HepG2 (cell line): ENCODE results near the gene MED10. TPM values are rescaled to one million over a fixed set of nuclear protein-coding genes. Genes with fewer than 3 reads are reported as not detected.

Experiments used
- ATAC-seq: fragments of 200-7000 bp; cut with Tn5 transposase; 3 replicates; pipeline ENCODE4 v1.9.1; 2020; ENCODE audit warnings: mild to moderate bottlenecking, moderate library complexity
- BruUV-seq: library from RNA; stranded (reverse); fragments of 400-500 nt; replicated peaks from 2 replicates; lab custom pipeline; 2021; lab: Mats Ljungman, UMichigan
- CTCF ChIA-PET: fragments of 300-600 bp; formaldehyde crosslinking; extraction: SDS; loops from one replicate; lab custom pipeline; 2021; ENCODE audit warnings: low total read pairs, inconsistent platforms, low intra/inter-chr PET ratio; lab: Yijun Ruan, JAX
- POLR2A ChIA-PET: fragments of 350-600 bp; sonication (Branson Sonifier 250); formaldehyde crosslinking; loops from one replicate; lab custom pipeline; 2020; ENCODE audit warnings: antibody characterized with exemption, inconsistent platforms; lab: Yijun Ruan, JAX
- DNase-seq: peaks from one replicate; pipeline ENCODE4 v3.0.0-alpha.2; 2015; ENCODE audit warnings: low spot score
- FAIRE-seq: peaks from 3 replicates; lab custom pipeline; 2011; peaks lifted over from hg19 to GRCh38; lab: Jason Lieb, UNC
- H2AFZ ChIP-seq: one replicate; pipeline ENCODE4 v1.6.1; 2011; ENCODE audit warnings: low read length, inconsistent platforms
- H3K27ac ChIP-seq: fragments of 300-600 bp; 3 replicates; pipeline ENCODE4 v1.8.0; 2011; ENCODE audit warnings: mixed run types, mild to moderate bottlenecking, mixed read lengths, low read length, inconsistent platforms; ENCODE audit not compliant: insufficient read depth; ENCODE audit errors: extremely low read length
- H3K27me3 ChIP-seq, 2 experiments: fragments of 200-600 bp in 1 of 2; 2 replicates in 1 of 2; 3 replicates in 1 of 2; pipeline versions ENCODE4 v1.6.0 to v1.8.0; 2011; ENCODE audit warnings: low read length in 2 of 2, mild to moderate bottlenecking in 2 of 2, moderate library complexity in 2 of 2, inconsistent platforms in 1 of 2; ENCODE audit not compliant: insufficient read depth in 2 of 2, control insufficient read depth in 1 of 2
- H3K36me3 ChIP-seq, 2 experiments: fragments of 200-600 bp in 1 of 2; replicated peaks in 1 of 2; 2 replicates in 1 of 2; 3 replicates in 1 of 2; pipeline versions ENCODE4 v1.5.1 to v1.8.0; 2011; ENCODE audit warnings: low read length in 2 of 2, inconsistent platforms in 1 of 2; ENCODE audit not compliant: insufficient read depth in 2 of 2, control insufficient read depth in 1 of 2
- H3K4me1 ChIP-seq: 2 replicates; pipeline ENCODE4 v1.5.1; 2012; ENCODE audit warnings: low read length, inconsistent platforms; ENCODE audit not compliant: insufficient read depth
- H3K4me2 ChIP-seq: 2 replicates; pipeline ENCODE4 v1.6.0; 2011; ENCODE audit warnings: low read depth, low read length, inconsistent platforms
- H3K4me3 ChIP-seq, 3 experiments: fragments of 200-600 bp in 1 of 3; sonication (generic), shearing (Covaris generic) in 1 of 3; replicated peaks in 1 of 3; 2 replicates each; pipeline ENCODE4 v1.5.1; 2011 to 2016; ENCODE audit warnings: low read length in 3 of 3, inconsistent platforms in 2 of 3, low read depth in 2 of 3, mild to moderate bottlenecking in 2 of 3, control low read depth in 1 of 3, mixed read lengths in 1 of 3; ENCODE audit not compliant: insufficient read depth in 1 of 3
- H3K79me2 ChIP-seq: one replicate; pipeline ENCODE4 v1.6.1; 2011; ENCODE audit warnings: low read length, inconsistent platforms; ENCODE audit not compliant: insufficient read depth
- H3K9ac ChIP-seq: 2 replicates; pipeline ENCODE4 v1.6.0; 2011; ENCODE audit warnings: mild to moderate bottlenecking, low read depth, low read length, inconsistent platforms; ENCODE audit not compliant: insufficient read depth
- H3K9me3 ChIP-seq: 2 replicates; pipeline ENCODE4 v1.5.1; 2012; ENCODE audit warnings: mild to moderate bottlenecking, low read length
- H4K20me1 ChIP-seq: 2 replicates; pipeline ENCODE4 v1.6.0; 2011; ENCODE audit warnings: inconsistent platforms, mild to moderate bottlenecking, low read length, moderate library complexity; ENCODE audit not compliant: insufficient read depth
- ARNTL ChIP-seq: sonication (generic); formaldehyde crosslinking; IDR thresholded peaks from 2 replicates; pipeline ENCODE4 v1.4.0; 2020; ENCODE audit warnings: mild to moderate bottlenecking, missing genetic modification reagents
- MAFK ChIP-seq, 2 experiments: IDR thresholded peaks in 1 of 2; conservative IDR thresholded peaks in 1 of 2; 2 replicates each; pipeline ENCODE4 v1.6.1; 2011; ENCODE audit warnings: improper control_type of control experiment in 2 of 2, low read length in 2 of 2
- NFYC ChIP-seq: IDR thresholded peaks from 2 replicates; pipeline ENCODE4 v1.6.1; 2016; ENCODE audit warnings: missing genetic modification reagents, missing compliant biosample characterization
- PRPF4 ChIP-seq: fragments of 200-400 bp; formaldehyde crosslinking; IDR thresholded peaks from 2 replicates; pipeline ENCODE4 v1.6.1; 2016; ENCODE audit warnings: low read length, low read depth; ENCODE audit not compliant: poor library complexity, severe bottlenecking
- SNRNP70 ChIP-seq: fragments of 200-400 bp; formaldehyde crosslinking; IDR thresholded peaks from 2 replicates; pipeline ENCODE4 v1.6.1; 2017; ENCODE audit warnings: mild to moderate bottlenecking, low read depth, low read length, moderate library complexity
- ZNF562 ChIP-seq: sonication (generic); formaldehyde crosslinking; IDR thresholded peaks from 2 replicates; pipeline ENCODE4 v1.8.0; 2022; ENCODE audit warnings: missing genetic modification reagents, borderline replicate concordance
- ZNF670 ChIP-seq: sonication (generic); formaldehyde crosslinking; IDR thresholded peaks from 2 replicates; pipeline ENCODE4 v1.8.0; 2022; ENCODE audit warnings: mild to moderate bottlenecking, missing genetic modification reagents, borderline replicate concordance
- WGBS: methylation state at CpG from one replicate; pipeline ENCODE4 v1.1.6; 2017; ENCODE audit warnings: low lambda C conversion rate; 5-methylcytosine and 5-hydroxymethylcytosine counted together
- in situ Hi-C: cut with HindIII; loops from 2 replicates; pipeline ENCODE4 v1.10.0; 2017; ENCODE audit warnings: low pct_unique_long_range_greater_than_20kb; ENCODE audit not compliant: extremely low pct_ligation_motif_present
- intact Hi-C: fragments of 100-400 bp; cut with micrococcal nuclease; formaldehyde crosslinking; loops from one replicate; pipeline ENCODE4 v1.10.0; 2022; ENCODE audit not compliant: unreplicated experiment
- polyA plus RNA-seq, 8 experiments: library from polyadenylated mRNA; depleted of rRNA in 3 of 8; stranded (reverse) in 7 of 8; unstranded in 1 of 8; fragments of >200 nt; fragmentation: Illumina TruSeq in 4 of 8; extraction: Trizol in 4 of 8; gene quantifications; 2 replicates each; pipeline versions ENCODE4 v1.2.1 to v1.2.3, GENCODE V29; 2011 to 2016; ENCODE audit warnings: low read depth in 4 of 8, missing spikeins in 1 of 8, mixed read lengths in 1 of 8; ENCODE audit not compliant: insufficient read depth in 1 of 8
- total RNA-seq, 5 experiments: library from RNA; depleted of rRNA; stranded (reverse); fragments of >200 nt; fragmentation: Illumina TruSeq; extraction: Trizol; gene quantifications; 2 replicates each; pipeline ENCODE4 v1.2.3, GENCODE V29; 2016; ENCODE audit warnings: low read depth in 1 of 5
- TF ChIP-seq, protein P1 (sequence below): sonication (generic); formaldehyde crosslinking; IDR thresholded peaks from 2 replicates; pipeline ENCODE4 v1.5.1; 2020; ENCODE audit warnings: mild to moderate bottlenecking, missing genetic modification reagents, borderline replicate concordance
- TF ChIP-seq, protein P2 (sequence below): sonication (generic); IDR thresholded peaks from 2 replicates; pipeline ENCODE4 v1.6.1; 2016; ENCODE audit warnings: low read depth, borderline replicate concordance
- TF ChIP-seq, protein P3 (sequence below): sonication (generic); formaldehyde crosslinking; IDR thresholded peaks from 2 replicates; pipeline ENCODE4 v1.4.0; 2020; ENCODE audit warnings: mild to moderate bottlenecking, missing genetic modification reagents

The MED10 gene
- total and polyA plus RNA-seq, 2 of the 13 experiments (the other 11 are each of a cell fraction or from before 2014, with no cell fraction given): 11.2 to 23.7 TPM

DNA sequence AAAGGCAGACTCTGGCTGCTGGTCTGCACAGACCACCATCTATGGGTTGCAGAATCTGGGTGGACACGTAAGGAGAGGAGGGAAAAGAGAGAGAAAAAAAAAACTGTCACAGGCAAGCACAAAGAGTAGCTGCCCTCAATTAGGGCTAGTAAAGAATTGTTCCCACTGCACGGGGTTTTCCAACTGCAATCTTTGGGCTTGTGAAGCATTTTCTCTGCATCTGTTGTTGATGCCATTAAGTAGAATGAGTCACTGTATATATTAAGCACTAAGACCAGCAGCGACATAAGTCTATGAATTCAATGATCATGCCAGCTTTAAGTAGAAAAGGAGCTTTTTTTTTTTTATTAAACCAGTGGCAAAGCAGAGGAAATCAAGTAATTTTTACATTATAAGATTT is 40.2 kb downstream of the MED10 start:
- no peak overlapping the region for H3K4me2 ChIP-seq
- DNase-seq: no peak
- H3K36me3 ChIP-seq: no peaks in the 10 kb centered on the region
- CTCF ChIA-PET: no interaction called here
- POLR2A ChIA-PET: no interaction called here
- no peak overlapping the region for H2AFZ ChIP-seq
- ATAC-seq: no peak
- intact Hi-C loops: no loop called here
- BruUV-seq: no TSS peak
- TF ChIP-seq PRPF4 (no peak), ZNF670 (CRISPR knock-in tag) (no peak), SNRNP70 (no peak)
- TF ChIP-seq, protein P1, sequence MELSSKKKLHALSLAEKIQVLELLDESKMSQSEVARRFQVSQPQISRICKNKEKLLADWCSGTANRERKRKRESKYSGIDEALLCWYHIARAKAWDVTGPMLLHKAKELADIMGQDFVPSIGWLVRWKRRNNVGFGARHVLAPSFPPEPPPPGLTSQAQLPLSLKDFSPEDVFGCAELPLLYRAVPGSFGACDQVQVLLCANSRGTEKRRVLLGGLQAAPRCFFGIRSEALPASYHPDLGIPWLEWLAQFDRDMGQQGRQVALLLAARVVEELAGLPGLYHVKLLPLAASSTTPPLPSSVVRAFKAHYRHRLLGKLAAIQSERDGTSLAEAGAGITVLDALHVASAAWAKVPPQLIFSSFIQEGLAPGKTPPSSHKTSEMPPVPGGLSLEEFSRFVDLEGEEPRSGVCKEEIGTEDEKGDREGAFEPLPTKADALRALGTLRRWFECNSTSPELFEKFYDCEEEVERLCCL (CRISPR knock-in tag): no peak
- no peaks in the 10 kb centered on the region for H3K9me3 ChIP-seq
- H3K9ac ChIP-seq: no peak overlapping the region
- H4K20me1 ChIP-seq: no peaks in the 10 kb centered on the region
- in situ Hi-C loops: no loop called here
- peaks cover 0 to 1% of the 10 kb centered on the region in 2 experiments; a peak in 2 of 5 replicates for H3K27me3 ChIP-seq
- WGBS: 3% methylated on average over 3 of the region's 3 CpGs
- H3K79me2 ChIP-seq: no peaks in the 10 kb centered on the region
- H3K4me1 ChIP-seq: no peaks in the 10 kb centered on the region
- H3K27ac ChIP-seq: no peak overlapping the region
- FAIRE-seq: no peak
- no peak overlapping the region for H3K4me3 ChIP-seq

DNA sequence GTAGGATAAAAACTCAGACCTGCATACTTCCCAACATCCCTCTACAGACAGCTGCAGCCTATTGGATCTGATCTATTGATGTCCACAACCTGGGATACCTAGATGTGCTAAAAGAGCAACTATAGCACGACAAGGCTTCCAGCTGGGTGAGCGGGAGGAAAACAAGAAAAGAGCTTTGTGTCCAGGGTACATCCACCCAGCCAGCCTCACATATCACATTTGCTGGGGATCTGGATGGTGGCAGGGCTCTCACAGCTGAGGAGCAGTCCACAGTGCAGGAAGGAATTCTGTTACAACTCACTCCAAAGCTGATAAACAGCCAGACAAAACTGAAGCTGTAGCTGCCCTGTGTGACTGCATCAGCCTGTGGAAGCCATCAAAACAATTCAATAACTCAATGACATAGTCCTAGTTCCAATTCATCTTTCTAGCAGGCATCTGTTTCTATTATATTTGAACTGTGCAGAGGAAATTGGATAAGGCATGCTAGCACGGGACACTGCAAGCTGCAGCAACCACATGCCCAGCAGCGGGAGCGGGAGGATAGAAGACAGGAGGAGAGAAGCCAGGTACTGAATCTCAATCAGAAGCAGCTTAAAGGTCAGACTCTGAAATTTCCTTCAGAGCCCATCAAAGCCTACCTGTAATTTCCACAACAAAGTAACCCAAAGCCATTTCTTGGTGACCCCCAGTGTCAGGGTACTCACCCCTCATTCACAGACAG is 45.0 kb downstream of the MED10 start:
- ChIA-PET CTCF (no interaction called here), POLR2A (no interaction called here)
- FAIRE-seq: no peak
- Histone ChIP-seq H3K4me2 (no peak overlapping the region), H3K9me3 (peaks cover 6% of the 10 kb centered on the region; the same call in 1 of the 2 replicates), H3K9ac (no peak overlapping the region), H3K27ac (no peak overlapping the region), H4K20me1 (no peaks in the 10 kb centered on the region), H3K27me3 (no peaks in the 10 kb centered on the region), H3K4me3 (no peak overlapping the region), H3K4me1 (no peaks in the 10 kb centered on the region), H3K79me2 (no peaks in the 10 kb centered on the region), H3K36me3 (no peaks in the 10 kb centered on the region), H2AFZ (no peak overlapping the region)
- no TSS peak for BruUV-seq
- intact Hi-C loops (no loop called here), in situ Hi-C loops (no loop called here)
- WGBS: 60% methylated on average over 5 of the region's 5 CpGs
- DNase-seq: no peak
- ATAC-seq: no peak
- TF ChIP-seq, protein P2, sequence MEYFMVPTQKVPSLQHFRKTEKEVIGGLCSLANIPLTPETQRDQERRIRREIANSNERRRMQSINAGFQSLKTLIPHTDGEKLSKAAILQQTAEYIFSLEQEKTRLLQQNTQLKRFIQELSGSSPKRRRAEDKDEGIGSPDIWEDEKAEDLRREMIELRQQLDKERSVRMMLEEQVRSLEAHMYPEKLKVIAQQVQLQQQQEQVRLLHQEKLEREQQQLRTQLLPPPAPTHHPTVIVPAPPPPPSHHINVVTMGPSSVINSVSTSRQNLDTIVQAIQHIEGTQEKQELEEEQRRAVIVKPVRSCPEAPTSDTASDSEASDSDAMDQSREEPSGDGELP: no peak
- TF ChIP-seq NFYC (no peak), ARNTL (CRISPR knock-in tag) (no peak), ZNF562 (CRISPR knock-in tag) (no peak), MAFK (conservative IDR thresholded peaks at IDR 0.05 in 1 of 2, IDR thresholded peaks at IDR 0.05 in 1 of 2; ENCODE audit: low read length in 2 of 2) (no peak)
- TF ChIP-seq, protein P3, sequence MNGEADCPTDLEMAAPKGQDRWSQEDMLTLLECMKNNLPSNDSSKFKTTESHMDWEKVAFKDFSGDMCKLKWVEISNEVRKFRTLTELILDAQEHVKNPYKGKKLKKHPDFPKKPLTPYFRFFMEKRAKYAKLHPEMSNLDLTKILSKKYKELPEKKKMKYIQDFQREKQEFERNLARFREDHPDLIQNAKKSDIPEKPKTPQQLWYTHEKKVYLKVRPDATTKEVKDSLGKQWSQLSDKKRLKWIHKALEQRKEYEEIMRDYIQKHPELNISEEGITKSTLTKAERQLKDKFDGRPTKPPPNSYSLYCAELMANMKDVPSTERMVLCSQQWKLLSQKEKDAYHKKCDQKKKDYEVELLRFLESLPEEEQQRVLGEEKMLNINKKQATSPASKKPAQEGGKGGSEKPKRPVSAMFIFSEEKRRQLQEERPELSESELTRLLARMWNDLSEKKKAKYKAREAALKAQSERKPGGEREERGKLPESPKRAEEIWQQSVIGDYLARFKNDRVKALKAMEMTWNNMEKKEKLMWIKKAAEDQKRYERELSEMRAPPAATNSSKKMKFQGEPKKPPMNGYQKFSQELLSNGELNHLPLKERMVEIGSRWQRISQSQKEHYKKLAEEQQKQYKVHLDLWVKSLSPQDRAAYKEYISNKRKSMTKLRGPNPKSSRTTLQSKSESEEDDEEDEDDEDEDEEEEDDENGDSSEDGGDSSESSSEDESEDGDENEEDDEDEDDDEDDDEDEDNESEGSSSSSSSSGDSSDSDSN (CRISPR knock-in tag): no peak
